ENCODE results near the gene UNC45B. TPM values are rescaled to one million over a fixed set of nuclear protein-coding genes. Genes with fewer than 3 reads are reported as not detected.

Gene UNC45B
- polyA plus RNA-seq, 1 of the 3 experiments (the other 2 are of a cell fraction), result not detected

- H3K79me2 ChIP-seq (ENCODE audit: insufficient read depth), result no peaks in the 10 kb centered on the region
- H3K27ac ChIP-seq (ENCODE audit: low read depth in 2 of 2, low read length in 1 of 2), result no peak overlapping the region
- no peaks in the 10 kb centered on the region for H3F3A ChIP-seq (replicated peaks; ENCODE audit: insufficient read depth)
- H3K9me2 ChIP-seq, result no peaks in the 10 kb centered on the region
- H2AFZ ChIP-seq (ENCODE audit: low read depth), result no peak overlapping the region
- CTCF ChIA-PET, result no interaction called here
- WGBS (ENCODE audit: low lambda C conversion rate), result 34% methylated on average over 3 of the region's 3 CpGs
- H3K27me3 ChIP-seq (ENCODE audit: insufficient read depth), result peaks cover 58% of the 10 kb centered on the region; the same call in 1 of the 2 replicates
- H3K9me3 ChIP-seq, result no peaks in the 10 kb centered on the region
- POLR2A ChIA-PET, result no interaction called here
- no peak overlapping the region for H3K4me2 ChIP-seq
- TF ChIP-seq, protein P1, sequence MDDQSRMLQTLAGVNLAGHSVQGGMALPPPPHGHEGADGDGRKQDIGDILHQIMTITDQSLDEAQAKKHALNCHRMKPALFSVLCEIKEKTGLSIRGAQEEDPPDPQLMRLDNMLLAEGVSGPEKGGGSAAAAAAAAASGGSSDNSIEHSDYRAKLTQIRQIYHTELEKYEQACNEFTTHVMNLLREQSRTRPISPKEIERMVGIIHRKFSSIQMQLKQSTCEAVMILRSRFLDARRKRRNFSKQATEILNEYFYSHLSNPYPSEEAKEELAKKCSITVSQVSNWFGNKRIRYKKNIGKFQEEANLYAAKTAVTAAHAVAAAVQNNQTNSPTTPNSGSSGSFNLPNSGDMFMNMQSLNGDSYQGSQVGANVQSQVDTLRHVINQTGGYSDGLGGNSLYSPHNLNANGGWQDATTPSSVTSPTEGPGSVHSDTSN (IDR thresholded peaks at IDR 0.05), result no peak
- no peak for TF ChIP-seq CHD2 (IDR thresholded peaks at IDR 0.05; ENCODE audit: low read length, partially characterized antibody)
- no peak for TF ChIP-seq REST (IDR thresholded peaks at IDR 0.05; ENCODE audit: low read depth, low read length)
- no peak for TF ChIP-seq FOSL2 (IDR thresholded peaks at IDR 0.05; ENCODE audit: borderline replicate concordance, low read depth)
- TF ChIP-seq MEF2A (IDR thresholded peaks at IDR 0.05; ENCODE audit: borderline replicate concordance, low read depth), result no peak
- TF ChIP-seq RCOR1 (IDR thresholded peaks at IDR 0.05; ENCODE audit: low read length), result no peak
- no peak for TF ChIP-seq RXRA (IDR thresholded peaks at IDR 0.05; ENCODE audit: borderline replicate concordance, low read depth)
- TF ChIP-seq FOXM1 (IDR thresholded peaks at IDR 0.05; ENCODE audit: low read depth), result no peak
- TF ChIP-seq SIN3A (IDR thresholded peaks at IDR 0.05; ENCODE audit: borderline replicate concordance, low read depth, low read length), result no peak
- TF ChIP-seq TEAD4 (IDR thresholded peaks at IDR 0.05; ENCODE audit: borderline replicate concordance, insufficient read depth), result no peak
- TF ChIP-seq FOXJ3 (CRISPR knock-in tag; IDR thresholded peaks at IDR 0.05), result no peak
- no peak for TF ChIP-seq JUND (IDR thresholded peaks at IDR 0.05)
- TF ChIP-seq, protein P2, sequence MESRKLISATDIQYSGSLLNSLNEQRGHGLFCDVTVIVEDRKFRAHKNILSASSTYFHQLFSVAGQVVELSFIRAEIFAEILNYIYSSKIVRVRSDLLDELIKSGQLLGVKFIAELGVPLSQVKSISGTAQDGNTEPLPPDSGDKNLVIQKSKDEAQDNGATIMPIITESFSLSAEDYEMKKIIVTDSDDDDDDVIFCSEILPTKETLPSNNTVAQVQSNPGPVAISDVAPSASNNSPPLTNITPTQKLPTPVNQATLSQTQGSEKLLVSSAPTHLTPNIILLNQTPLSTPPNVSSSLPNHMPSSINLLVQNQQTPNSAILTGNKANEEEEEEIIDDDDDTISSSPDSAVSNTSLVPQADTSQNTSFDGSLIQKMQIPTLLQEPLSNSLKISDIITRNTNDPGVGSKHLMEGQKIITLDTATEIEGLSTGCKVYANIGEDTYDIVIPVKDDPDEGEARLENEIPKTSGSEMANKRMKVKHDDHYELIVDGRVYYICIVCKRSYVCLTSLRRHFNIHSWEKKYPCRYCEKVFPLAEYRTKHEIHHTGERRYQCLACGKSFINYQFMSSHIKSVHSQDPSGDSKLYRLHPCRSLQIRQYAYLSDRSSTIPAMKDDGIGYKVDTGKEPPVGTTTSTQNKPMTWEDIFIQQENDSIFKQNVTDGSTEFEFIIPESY (IDR thresholded peaks at IDR 0.05; ENCODE audit: borderline replicate concordance, low read depth), result no peak
- TF ChIP-seq NFIC (IDR thresholded peaks at IDR 0.05; ENCODE audit: borderline replicate concordance), result no peak
- no peak for TF ChIP-seq MXI1 (IDR thresholded peaks at IDR 0.05; ENCODE audit: low read depth, low read length)
- TF ChIP-seq SMC3 (IDR thresholded peaks at IDR 0.05; ENCODE audit: low read depth, low read length), result no peak
- TF ChIP-seq GABPA (IDR thresholded peaks at IDR 0.05; ENCODE audit: low read depth), result no peak
- no peak for TF ChIP-seq MAX (IDR thresholded peaks at IDR 0.05; ENCODE audit: low read depth)
- no peak for DNase-seq
- no peaks in the 10 kb centered on the region for H3K36me3 ChIP-seq (replicated peaks in 1 of 2; ENCODE audit: control insufficient read depth in 1 of 2, insufficient read depth in 2 of 2, low read length in 1 of 2)
- no peak overlapping the region for H3K9ac ChIP-seq
- H3K4me3 ChIP-seq (ENCODE audit: low read depth in 2 of 2, low read length in 1 of 2), result no peak overlapping the region
- no peaks in the 10 kb centered on the region for H4K20me1 ChIP-seq (ENCODE audit: insufficient read depth)
- H3K4me1 ChIP-seq (ENCODE audit: control insufficient read depth in 1 of 2, insufficient read depth in 2 of 2, low read depth in 1 of 2, low read length in 1 of 2), result no peaks in the 10 kb centered on the region
Observed at GRCh38 chr17:35167046-35167445, 19.4 kb downstream of the UNC45B start.
